AG08395 (cell line): Measurements from ENCODE around the gene LIMCH1.
"Not testable (repeated sequence)": the region's sequence is repeated elsewhere in the genome, so short reads cannot be mapped to it uniquely, and the experiment has no call there.

Experiments
- DNase-seq: peaks from one replicate; pipeline ENCODE4 v3.0.0; 2012; ENCODE audit warnings: mixed read lengths, low spot score

LIMCH1 gene

DNA sequence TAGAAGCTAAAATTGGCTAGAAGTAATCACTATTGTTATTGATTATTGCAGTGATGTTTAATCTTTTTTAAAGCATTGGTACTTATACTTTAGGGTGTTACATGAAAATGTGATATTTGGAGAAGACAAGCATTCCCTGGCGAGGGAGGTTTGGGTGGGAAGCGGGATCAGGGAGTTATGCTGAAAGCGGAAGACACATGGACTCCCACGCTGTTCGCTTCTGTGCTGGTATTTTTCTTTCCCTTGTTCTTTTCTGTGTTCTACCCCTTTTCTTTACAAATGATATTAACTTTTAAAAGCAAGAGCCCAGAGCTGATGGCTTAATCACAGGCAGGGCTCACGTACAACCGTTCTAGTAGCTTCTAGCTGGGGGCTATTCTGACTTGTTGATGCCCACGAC lies 148.9 kb downstream of the LIMCH1 start:
- DNase-seq = no peak

DNA sequence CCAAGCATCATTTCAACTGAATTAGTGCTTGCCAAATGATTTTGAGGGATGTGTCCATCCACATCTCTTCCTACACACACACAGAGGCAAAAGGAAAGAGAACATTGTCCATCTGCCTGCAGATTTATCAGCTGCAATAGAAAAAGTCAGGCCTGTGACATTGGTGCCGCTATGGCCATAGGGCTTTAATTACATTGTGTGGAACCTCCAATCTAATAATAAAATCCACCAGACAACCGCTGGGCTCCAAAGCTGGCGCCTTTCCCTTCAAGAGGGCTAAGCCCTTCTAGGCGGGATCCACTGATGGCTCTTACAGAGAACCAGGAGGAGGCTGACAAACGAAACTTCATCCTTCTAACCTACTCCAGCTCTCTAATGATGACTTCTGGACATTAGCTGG lies 150.0 kb downstream of the LIMCH1 start:
- no peak for DNase-seq

DNA sequence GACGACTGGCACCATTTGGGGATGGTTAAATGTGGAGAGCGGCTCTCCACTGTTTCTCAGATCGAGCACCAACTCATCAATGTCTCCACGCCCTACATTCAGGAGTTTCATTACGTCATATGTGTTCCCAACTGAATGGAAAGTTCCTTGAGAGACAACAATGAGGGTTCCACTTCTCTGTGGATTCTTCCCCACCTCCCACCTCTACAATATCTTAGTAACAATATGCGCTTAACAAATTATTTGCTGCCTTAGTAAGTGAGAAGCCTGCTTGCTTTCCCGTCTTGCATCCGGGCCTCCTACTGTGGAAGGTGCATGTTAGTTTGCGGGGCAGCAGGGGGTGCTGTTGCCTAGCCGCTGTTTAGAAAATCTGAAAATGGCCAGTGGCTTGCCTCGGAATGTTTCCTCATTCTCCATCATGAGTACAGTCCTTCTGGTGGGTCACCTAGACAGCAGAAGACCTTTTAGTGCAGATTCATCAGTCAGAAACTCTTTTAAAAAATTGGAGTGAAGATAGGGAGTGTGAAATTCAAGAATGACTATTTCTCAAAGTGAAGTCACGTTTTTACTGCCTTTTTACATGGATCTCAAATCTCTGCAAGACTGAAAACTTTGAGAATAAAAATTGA lies 154.9 kb downstream of the LIMCH1 start:
- peak; percentile 65 for DNase-seq

DNA sequence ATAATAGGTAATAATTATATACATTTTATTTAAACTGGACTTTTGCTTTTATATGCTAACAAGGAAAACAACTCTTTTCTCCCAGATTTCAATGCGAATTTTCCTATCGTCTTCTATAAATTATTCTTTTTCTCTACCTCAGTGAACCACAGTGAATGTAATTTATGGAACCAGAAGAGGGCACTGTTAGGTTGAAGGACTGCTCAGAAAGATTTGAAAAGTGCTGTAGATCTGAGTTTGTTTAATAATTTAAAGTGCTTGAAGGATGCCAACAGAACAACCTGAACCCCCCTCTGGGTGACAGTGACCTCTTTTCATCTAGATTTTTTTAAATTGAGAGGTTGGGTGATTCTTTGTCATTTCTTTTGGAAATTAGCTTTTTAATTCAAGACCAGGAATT lies 155.7 kb downstream of the LIMCH1 start:
- DNase-seq = peak; percentile 10

DNA sequence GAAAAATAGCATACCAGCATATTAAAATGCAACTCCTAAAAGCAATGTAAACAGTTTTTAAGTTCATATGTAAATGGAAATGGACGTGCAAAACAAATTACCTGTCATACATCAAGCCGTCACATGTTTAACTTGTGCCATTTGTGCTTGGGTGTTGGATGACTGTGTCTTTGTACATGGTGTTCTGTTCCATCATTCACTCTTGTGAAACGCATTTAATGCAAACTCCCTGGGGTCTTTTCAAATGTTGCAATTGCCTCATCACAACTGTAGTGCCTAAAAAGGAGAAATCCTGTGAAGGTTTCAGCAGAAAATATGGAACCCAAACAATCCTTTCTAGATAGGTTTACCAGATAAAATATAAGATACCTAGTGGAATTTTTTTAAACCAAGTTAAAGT lies 158.2 kb downstream of the LIMCH1 start:
- no peak for DNase-seq

DNA sequence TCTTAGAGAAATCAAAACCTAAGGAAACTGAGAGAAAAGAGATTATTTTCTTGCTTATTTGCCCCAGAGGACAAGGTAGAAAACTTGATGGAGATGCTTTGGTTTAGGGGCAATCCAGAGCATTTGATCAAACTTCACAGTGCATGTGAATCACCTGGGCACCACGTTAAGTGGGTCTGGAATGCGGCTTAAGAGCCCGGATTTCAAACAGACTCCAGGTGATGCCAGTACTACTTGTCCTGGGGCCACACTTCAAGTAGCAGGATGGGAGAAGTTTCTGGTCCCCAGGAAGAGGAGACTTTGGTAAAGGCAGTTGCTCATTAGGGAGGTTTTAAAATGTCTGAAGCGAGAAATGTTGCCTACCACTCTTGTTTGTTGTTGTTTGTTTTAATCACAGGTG lies 158.8 kb downstream of the LIMCH1 start:
- no peak for DNase-seq

DNA sequence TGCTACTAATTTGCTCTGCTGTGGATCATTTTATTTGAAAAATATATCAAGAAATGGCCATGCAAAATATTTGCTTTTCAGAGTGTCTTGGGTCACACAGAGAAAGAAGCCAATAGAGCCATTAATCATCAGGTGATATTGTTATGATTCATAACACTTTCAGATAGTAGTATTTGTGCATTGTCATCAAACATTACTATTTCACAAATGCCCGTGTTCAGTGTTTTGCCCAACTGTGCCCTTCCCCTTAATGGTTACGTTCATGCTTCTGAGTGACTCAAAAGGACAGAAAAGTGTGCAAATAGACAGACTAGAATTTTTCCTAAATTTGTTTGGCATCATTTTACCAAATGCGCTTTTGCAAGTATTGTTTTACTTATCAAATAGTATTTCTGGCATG lies 164.0 kb downstream of the LIMCH1 start:
- DNase-seq = no peak

DNA sequence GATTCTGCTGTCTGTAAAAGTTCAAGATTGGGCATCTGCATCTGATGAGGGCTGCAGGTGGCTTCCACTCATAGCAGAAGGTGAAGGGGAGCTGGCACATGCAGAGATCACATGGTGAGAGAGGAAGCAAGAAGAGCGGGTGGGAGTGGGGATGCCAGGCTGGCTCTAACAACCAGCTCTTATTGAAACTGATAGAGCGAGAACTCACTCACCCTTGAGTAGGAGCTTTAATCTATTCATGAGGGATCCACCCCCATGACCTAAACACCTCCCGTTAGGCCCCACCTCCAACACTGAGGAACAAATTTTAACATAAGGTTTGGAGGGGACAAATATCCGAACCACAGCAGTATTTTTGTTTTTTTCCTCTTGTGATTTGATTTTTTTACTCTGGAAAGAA lies 164.8 kb downstream of the LIMCH1 start:
- no peak for DNase-seq

DNA sequence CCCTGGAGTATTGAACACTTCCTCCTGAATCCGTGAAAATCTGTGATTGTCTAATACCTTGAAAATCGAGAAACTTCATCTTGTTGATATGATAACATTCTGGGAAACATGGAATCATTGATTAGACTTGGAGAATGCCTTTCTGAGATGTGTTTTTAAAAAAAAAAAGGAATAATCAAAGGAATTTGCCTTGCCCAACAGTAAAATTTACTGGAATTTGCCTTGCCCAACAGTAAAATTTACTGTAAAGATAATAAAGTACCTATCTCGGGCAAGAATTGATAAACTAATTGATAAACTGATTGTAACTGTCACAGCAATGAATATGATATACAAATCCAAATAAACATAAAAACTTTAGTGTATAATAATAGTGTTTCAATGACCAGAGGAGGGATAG lies 165.8 kb downstream of the LIMCH1 start:
- no peak for DNase-seq

DNA sequence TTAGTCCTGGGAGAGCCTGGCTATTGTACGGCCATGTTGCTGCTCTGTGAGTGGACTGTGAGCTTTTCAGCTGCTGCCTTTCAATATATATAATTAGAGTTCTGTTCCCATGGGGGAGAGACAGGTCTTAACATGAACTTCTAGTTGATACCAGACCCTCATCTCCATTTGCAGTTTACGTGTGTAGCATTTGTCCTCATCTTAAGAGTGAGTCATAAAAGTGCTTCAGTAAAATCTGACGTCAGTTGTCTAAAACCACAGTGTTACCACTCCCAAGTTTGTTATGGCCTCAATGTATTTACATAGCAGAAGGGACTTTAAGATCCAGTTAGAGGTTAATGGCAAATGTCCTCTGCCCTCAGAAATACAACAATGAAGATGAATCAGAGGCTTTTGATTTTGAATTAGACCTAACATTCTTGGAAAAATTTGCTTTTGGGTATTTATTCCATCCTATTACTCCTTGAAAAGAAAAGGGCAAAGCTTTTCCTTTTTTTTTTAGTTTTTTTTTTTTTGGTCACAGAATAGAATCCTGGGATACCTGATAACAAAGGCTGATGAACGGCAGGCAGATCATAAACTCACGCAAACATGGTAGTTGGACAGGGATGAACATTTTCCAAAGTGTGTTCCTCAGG lies 172.0 kb downstream of the LIMCH1 start:
- DNase-seq = peak; percentile 26

DNA sequence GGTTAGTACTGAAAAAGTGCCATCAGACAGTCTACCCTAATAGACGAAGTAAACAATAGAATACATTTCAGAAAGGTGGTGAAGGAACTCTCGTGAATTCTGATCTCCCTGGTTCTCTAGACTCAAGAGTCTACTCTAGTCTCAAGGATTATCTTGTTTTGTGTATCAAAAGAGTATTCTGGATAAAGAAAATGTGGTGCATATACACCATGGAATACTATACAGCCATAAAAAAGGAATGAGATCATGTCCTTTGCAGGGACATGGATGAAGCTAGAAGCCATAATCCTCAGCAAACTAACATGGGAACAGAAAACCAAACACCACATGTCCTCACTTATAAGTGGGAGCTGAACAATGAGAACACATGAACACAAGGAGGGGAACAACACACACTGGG lies 173.7 kb downstream of the LIMCH1 start:
- not testable (repeated sequence) for DNase-seq

DNA sequence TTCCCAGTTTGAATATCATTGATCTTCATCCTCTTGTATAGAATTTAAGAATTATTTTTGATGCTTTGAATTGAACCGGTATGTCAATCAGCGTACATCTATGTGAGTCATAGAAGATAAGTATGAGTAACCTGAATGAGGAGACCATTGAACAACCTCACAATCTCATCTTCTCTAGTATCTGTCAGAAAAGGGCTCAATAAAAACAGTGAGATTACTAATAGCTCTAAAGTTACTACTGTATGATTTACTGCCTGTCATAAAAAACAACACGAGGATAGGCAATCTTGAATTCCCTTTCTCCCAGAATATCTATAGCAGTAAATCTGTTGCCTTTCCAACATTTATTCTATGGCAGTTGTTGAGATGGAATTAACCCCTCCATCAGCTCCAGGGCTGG lies 174.5 kb downstream of the LIMCH1 start:
- no peak for DNase-seq

DNA sequence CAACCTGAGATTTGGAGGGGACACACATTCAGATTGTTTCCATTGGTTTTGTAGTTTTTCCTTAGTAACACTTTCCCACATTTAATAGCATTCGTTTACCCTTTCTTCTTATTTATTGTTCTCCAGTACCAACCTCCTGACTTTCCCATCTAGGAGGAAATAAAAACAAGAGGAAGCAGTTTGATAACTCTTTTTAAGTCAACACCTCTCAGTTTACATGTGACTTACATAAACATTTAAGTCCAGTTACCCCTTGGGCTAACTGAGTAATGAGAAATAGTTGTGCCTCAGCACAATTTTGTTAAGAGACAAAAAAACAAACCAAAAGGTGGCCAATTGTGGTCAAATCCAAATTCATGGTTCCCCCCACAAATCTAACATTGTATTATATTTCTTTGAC lies 175.8 kb downstream of the LIMCH1 start:
- DNase-seq = no peak

DNA sequence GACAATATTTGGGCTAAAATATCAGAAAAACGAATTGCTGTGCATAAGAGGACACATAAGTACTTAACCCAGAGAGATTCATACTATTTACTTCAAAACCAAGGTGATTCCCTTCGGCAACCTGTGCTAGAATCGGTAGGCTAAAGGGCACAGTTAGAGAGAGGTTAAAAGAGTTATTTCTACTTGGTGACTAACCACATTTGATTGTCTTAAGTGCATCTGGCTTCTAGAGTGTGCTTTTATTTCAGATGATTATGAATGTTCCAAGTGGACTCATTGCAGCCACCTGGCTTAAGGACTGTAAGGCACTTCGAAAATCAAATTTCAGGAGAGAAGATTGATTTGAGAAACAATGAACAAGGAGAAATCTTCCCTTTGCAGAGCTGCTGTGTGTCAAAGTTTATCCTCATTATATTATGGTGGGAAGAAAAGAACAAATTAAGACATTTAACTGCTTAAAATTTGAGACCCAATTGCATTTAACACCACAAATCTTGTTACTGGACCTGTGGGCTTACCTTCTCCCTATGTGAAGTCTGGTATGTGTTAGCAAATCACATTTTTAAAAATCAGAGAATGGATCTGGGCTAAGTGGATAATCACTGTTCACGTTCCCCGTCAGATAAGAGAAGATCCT lies 176.5 kb downstream of the LIMCH1 start:
- no peak for DNase-seq

DNA sequence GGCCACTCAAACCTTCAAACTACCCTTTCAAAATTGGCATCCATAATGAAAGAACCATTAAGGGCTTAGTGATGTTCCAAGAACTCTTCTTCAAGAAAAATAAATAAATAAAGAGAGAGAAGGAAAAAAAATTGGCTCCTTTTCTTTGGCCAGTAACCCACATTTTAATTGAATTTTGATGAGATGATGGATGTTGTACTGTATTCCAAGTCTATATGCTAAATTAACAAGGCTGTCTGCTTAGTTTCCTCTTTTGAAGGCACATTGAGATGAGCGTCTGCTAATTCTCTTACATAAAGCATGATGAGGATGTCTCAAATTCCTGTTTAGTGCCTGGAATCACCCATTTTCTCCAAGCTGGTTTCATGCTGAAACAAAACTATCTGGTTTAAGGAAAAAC lies 177.2 kb downstream of the LIMCH1 start:
- DNase-seq = no peak

DNA sequence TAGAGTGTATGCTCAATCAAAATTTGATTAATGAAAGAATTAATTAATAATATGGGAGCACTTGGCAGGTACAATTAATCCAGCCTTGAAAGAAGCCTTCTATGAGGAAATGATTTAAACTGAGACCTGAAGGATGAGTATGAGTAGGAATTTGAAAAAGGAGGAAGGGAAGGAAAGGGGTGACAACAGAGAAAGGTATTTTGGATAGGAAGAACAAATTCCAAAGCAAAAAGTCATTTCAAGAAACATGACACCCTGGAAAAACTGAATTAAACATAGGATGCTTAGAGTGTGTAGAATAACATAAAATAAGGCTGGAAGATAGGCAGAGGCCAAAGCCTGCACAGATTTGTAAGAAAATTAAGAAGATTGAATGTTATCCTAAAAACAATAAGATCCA lies 180.9 kb downstream of the LIMCH1 start:
- peak; percentile 15 for DNase-seq

DNA sequence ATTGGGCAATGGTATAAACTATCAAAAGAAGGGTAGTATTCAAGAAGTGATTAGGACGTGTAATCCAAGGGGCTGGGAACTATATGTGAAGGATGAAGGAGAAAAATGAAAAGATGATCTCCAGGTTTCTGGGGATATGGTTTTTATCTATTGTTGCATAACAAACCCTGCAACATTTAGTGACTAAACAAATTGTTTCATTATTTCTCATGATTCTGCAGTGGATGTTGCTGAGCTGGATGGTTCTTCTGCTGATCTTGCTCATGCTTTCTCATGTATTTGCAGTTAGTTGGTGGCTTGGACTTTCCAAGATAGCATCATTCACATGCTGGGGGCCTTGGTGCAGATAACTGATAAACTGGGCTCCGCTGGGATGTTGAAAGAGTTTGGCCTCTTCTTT lies 181.5 kb downstream of the LIMCH1 start:
- DNase-seq = no peak

DNA sequence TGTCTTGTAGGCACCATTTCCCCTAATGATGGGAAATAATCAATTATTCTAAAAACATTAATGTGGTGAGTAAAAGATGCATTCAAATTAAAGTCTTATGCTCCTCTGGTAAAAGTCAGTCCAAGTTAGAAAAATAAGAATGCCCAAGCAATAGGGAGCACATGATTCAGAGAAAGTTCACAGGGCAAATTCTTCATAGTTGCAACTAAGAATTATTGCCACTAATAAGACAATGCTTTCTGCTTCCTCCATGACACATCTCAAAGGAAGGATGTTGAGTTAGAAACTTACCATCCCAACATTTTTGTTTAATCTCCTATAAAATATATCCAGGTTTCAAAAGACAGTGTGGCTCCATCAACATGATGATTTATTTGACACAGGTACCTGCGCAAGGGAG lies 184.2 kb downstream of the LIMCH1 start:
- DNase-seq = no peak

DNA sequence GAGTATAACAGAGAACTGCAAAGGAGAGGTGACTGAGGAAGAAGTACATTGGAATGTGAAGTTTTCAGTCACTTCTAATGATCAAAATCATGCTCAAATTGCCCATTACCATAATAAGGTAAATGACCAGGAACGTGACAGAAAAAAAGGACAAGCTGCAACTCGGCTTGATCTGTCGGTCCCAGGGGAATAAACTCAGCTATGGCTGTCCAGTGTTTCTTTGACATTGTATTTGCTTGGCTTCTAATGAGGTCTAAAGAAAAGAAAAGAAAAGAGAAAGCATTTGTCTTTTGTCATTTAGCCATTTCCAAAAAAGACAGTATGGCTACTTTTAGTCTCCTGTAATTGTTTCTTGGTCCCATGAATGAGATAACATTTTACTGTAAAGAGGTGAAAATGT lies 185.3 kb downstream of the LIMCH1 start:
- DNase-seq = no peak

DNA sequence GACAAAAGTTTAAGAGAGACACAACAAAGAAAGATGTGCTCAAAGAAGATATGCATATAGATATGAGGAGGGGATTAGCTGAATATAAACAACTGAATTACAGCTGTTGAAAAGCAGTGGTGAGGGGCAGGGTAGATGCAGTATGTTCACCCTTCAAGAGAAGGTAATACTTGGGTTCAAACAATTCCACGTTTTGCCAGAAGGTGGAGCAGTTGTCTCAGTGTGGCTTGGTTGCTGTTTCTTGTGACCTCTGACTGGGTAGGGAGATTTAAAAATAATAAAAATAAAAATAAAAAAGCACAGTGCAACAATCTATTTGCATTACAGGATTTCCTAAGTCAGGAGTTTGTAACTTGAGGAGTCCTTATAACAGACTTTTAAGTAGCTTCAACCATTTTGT lies 187.3 kb downstream of the LIMCH1 start:
- no peak for DNase-seq

DNA sequence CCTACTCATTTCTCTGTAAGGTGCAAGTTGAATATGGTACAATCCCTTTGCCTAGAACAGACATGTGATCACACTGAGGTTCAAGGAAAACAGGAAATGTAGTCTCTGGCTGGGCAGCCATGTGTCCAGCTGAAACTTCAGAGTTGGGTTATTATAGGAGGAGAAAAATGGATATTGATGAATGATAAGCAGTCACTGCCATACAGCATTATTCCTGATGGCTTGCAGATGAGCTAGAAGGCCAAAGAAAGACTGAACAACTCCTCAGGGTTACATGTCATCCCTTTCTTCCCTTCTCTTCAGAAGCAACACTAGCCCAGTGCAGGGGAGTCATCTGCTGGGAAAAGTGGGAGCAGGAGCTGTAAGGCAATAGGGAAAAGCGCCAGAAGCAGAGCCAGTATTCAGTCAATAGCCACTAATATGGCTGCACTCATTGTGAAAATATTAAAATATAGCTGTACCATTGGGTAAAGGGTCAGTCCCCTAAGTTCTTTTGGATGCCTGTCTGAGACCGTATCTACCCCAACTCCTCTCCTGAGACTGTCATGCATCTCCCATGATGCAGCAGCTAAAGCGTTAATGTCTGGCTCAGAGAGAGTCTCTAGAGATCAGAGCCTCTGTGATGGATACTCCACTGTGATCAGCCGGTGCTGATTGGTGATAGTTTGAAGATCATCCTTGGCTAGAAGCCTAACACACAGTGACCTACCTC lies 190.1 kb downstream of the LIMCH1 start:
- no peak for DNase-seq

DNA sequence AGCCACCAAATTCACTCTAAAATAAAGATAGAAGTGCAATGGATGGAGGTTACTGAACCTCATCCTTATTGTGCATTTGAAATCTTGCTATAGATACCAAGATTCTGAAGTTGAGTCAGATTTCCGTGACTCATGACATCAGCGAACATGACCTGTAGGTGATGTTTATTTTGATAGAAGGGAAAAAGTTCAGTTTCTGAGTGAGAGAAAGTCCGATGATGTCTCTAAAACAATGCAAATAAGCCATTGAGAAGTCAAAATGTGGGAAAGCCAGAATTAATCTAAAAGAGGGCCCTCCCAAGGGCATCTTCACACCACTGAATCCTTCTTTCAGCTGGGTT lies 190.6 kb downstream of the LIMCH1 start:
- DNase-seq = no peak

DNA sequence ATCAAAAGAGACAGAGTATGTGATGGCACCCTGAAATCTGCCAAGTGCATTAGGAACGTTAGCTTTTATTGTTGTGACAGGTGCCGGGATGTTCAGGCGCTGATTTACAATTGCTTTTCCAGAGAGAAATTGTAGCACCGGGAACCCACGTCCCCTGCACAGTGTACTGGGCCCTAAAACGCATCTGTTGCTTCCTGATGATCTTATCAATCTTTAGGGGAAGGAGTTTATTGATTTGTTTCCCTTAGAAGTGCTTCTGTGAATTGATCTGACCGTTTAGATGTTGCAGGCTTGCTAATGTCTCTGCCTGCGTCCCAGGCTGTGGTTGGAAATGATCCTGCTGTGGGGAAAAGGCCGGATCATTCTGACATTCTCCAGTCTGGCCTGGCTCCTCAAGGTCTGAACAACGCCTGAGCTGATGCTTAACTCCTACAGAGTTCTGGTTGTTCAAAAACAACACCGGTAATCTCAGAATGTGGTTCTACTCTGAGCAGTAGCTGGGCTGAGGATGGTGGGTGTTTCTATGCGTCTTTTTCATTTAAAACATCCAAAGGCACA lies 193.7 kb downstream of the LIMCH1 start:
- no peak for DNase-seq
